SU-DHL-6 (cell line): ENCODE results near the gene VPS35.

Experiments
- CTCF ChIP-seq: fragments of 200-600 bp; sonication (generic); IDR thresholded peaks from one replicate; pipeline ENCODE4 v1.5.1; 2017; ENCODE audit warnings: antibody characterized with exemption, mild to moderate bottlenecking, low read length, moderate library complexity; ENCODE audit not compliant: insufficient read depth, poor library complexity, severe bottlenecking
- EZH2phosphoT487 ChIP-seq: fragments of 200-600 bp; sonication (generic), shearing (Covaris generic); conservative IDR thresholded peaks from 2 replicates; pipeline ENCODE4 v1.6.1; 2018; ENCODE audit warnings: mild to moderate bottlenecking, antibody characterized with exemption, low read length, moderate library complexity, mixed read lengths

GRCh38 chr16:46687486-46687885 is 1.5 kb downstream of the VPS35 start:
- TF ChIP-seq CTCF = no peak
- no peak for TF ChIP-seq EZH2phosphoT487
